ENCODE results near the gene CEP192. TPM values are rescaled to one million over a fixed set of nuclear protein-coding genes. Genes with fewer than 3 reads are reported as not detected.
"Not testable (repeated sequence)": the region's sequence is repeated elsewhere in the genome, so short reads cannot be mapped to it uniquely, and the experiment has no call there.

Gene CEP192
- total RNA-seq, 3 donors from 2014 or later (not counting 1 experiment from before 2014, with no cell fraction given): 41.3 to 47.9 (median 43.4) TPM

DNA sequence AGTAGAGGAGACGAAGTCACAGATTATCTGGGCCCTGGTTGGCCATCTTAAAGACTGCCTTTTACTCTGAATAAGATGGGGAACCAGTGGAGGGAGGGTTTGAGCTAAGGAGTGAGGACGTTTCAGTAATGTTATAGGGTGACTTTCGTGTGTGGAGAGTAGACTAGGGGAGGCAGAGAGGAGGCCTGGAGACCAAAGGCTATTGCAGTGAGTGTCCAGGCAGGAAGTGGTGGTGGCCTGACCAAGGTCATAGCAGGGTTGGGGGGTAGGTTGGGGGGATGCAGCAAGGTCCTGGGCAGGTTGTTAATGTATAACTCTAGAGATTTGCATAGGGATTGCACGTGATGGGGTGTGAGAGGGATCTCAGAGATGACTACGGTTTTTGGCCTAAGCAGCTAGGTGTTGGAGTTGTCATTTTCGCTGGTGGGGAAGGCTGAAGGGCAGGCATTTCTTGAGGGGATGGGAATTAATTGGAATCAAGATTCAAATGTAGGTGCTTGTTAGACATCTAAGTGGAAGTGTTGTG, 4.9 kb downstream of the CEP192 start:
- H3K36me3 Mint-ChIP-seq: no peaks in the 10 kb centered on the region
- intact Hi-C loops (cut with micrococcal nuclease): no loop called here
- no peak overlapping the region for H3K27ac ChIP-seq (ENCODE audit: low read length)

DNA sequence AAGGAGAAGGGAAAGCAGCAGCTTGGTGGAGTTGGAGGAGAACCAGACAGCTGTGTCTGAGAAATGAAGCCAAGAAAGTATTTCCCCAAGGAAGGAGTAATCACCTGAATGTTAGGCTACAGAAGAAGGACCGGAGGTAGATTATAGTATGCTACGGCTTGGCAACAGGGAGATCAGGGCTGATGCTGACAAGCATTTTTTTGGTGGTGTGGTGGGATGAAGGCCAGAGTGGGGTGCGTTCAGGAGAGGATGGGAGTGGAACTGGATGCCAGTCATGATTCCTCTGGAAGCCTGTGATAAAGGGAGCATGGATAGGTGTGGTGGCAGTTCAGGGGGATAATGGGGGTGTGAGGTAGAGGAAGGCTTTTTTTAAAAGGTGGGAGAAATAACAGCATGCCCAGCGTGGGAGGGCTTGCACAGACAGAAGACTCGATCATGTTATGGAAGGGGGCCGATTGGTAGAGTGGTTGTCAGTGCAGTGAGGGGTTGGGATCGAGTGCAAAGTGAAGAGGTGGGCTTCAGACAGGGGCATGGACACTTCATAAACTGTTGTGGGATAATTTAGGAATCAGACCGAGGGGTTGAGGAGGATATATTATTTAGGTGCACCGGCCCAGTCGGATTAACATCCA, 5.6 kb downstream of the CEP192 start:
- Histone ChIP-seq H3K36me3 (ENCODE audit: control insufficient read depth, insufficient read depth, low read length) (peaks cover 14% of the 10 kb centered on the region), H3K4me3 (ENCODE audit: low read length) (no peak overlapping the region), H3K9me3 (ENCODE audit: control insufficient read depth, insufficient read depth, low read length) (no peaks in the 10 kb centered on the region), H3K27ac (ENCODE audit: low read length) (no peak overlapping the region), H3K4me1 (ENCODE audit: control insufficient read depth, insufficient read depth, low read length) (peaks cover 13% of the 10 kb centered on the region), H3K27me3 (ENCODE audit: control insufficient read depth, insufficient read depth, low read length) (no peaks in the 10 kb centered on the region)
- Mint-ChIP-seq H3K27ac (no peak overlapping the region), H3K4me3 (no peak overlapping the region), H3K9me3 (no peaks in the 10 kb centered on the region), H3K27me3 (ENCODE audit: low read depth in 2 of 2) (no peaks in the 10 kb centered on the region), H3K36me3 (no peaks in the 10 kb centered on the region), H3K4me1 (peaks cover 23 to 28% of the 10 kb centered on the region in 2 donors)
- DNase-seq (no peak), ATAC-seq (no peak)
- TF ChIP-seq, protein P1, sequence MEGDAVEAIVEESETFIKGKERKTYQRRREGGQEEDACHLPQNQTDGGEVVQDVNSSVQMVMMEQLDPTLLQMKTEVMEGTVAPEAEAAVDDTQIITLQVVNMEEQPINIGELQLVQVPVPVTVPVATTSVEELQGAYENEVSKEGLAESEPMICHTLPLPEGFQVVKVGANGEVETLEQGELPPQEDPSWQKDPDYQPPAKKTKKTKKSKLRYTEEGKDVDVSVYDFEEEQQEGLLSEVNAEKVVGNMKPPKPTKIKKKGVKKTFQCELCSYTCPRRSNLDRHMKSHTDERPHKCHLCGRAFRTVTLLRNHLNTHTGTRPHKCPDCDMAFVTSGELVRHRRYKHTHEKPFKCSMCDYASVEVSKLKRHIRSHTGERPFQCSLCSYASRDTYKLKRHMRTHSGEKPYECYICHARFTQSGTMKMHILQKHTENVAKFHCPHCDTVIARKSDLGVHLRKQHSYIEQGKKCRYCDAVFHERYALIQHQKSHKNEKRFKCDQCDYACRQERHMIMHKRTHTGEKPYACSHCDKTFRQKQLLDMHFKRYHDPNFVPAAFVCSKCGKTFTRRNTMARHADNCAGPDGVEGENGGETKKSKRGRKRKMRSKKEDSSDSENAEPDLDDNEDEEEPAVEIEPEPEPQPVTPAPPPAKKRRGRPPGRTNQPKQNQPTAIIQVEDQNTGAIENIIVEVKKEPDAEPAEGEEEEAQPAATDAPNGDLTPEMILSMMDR (IDR thresholded peaks at IDR 0.05): no peak
- WGBS (ENCODE audit: insufficient coverage): 93% methylated on average over 10 of the region's 10 CpGs
- intact Hi-C loops (cut with micrococcal nuclease): no loop called here

More for the DNA sequence above, 4.9 kb downstream of the CEP192 start:
- Mint-ChIP-seq H3K27ac (no peak overlapping the region), H3K27me3 (ENCODE audit: low read depth in 2 of 2) (no peaks in the 10 kb centered on the region), H3K4me1 (peaks cover 28 to 32% of the 10 kb centered on the region in 2 donors), H3K9me3 (no peaks in the 10 kb centered on the region), H3K4me3 (no peak overlapping the region)
- TF ChIP-seq, protein P1 (IDR thresholded peaks at IDR 0.05): no peak
- 89% methylated on average over 6 of the region's 6 CpGs for WGBS (ENCODE audit: insufficient coverage)
- no peak overlapping the region for H3K4me3 ChIP-seq (ENCODE audit: low read length)
- no peaks in the 10 kb centered on the region for H3K9me3 ChIP-seq (ENCODE audit: control insufficient read depth, insufficient read depth, low read length)
- peaks cover 13% of the 10 kb centered on the region for H3K4me1 ChIP-seq (ENCODE audit: control insufficient read depth, insufficient read depth, low read length)
- H3K27me3 ChIP-seq (ENCODE audit: control insufficient read depth, insufficient read depth, low read length): no peaks in the 10 kb centered on the region
- peaks cover 9% of the 10 kb centered on the region for H3K36me3 ChIP-seq (ENCODE audit: control insufficient read depth, insufficient read depth, low read length)
- ATAC-seq (no peak), DNase-seq (no peak)

DNA sequence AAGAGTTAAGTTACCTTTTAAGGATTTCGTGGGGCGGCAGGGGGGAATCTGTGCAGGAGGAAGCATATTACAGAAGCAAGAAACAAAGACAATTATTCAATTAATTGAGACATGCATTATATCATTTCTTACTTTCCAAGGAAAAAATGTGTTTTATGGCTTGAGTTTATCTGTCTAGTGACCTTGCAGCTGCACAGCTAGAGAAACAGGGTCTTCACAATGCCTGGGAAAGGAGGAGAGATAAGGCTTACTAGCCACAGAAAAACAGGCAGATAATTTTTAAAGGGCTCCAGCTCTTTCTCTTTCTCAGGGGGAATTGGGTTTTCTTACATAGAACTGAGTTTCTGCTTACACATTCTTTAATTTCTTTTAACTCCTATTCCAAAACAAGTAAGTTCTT, 6.2 kb downstream of the CEP192 start:
- DNase-seq; intact Hi-C loops (cut with micrococcal nuclease); H3K4me3 Mint-ChIP-seq; H3K9me3 Mint-ChIP-seq; H3K27ac ChIP-seq (ENCODE audit: low read length); H3K27me3 ChIP-seq (ENCODE audit: control insufficient read depth, insufficient read depth, low read length); H3K27me3 Mint-ChIP-seq (ENCODE audit: low read depth in 2 of 2); H3K36me3 Mint-ChIP-seq; H3K4me3 ChIP-seq (ENCODE audit: low read length); ATAC-seq; H3K9me3 ChIP-seq (ENCODE audit: control insufficient read depth, insufficient read depth, low read length); H3K27ac Mint-ChIP-seq: not testable (repeated sequence)
- WGBS (ENCODE audit: insufficient coverage): 100% methylated on average over 2 of the region's 2 CpGs
- peaks cover 17% of the 10 kb centered on the region for H3K36me3 ChIP-seq (ENCODE audit: control insufficient read depth, insufficient read depth, low read length)
- peaks cover 11% of the 10 kb centered on the region for H3K4me1 ChIP-seq (ENCODE audit: control insufficient read depth, insufficient read depth, low read length)
- peaks cover 17 to 22% of the 10 kb centered on the region in 2 donors for H3K4me1 Mint-ChIP-seq

DNA sequence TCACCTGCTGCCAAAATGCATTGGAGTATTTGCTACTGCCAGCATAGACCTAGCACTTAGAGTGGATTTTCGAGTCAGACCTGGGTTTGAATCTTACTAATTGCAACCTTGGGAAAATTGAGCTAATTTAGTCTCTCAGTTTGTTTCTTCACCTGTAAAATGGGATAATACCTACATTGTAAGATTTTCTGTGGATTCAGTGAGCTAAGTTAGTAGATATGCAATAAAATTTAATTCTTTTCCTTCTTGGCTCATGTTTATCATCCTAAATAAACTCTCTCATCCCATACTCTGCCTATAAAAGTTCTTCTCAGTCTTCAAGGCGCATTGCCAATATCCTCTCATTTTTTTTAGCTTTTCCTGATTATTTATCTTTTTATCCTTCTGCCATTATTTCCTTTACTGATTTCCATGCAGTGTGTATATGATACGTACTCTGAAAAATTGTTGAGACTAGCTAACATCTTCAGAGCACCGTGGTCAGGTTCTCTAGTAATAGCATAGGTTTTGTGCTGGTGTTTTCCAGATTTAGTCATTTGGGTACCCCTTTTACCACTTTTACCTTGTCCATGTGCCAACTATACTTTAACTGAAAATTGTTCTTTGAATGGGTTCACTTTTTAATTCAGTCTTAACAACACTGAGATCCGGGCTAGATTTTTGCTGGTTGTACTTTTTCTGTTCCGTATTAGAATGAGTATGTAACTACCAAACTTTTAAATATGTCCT, 7.3 kb downstream of the CEP192 start:
- H3K9me3 ChIP-seq (ENCODE audit: control insufficient read depth, insufficient read depth, low read length): no peaks in the 10 kb centered on the region
- no peaks in the 10 kb centered on the region for H3K9me3 Mint-ChIP-seq
- DNase-seq (no peak), ATAC-seq (no peak)
- intact Hi-C loops (cut with micrococcal nuclease): no loop called here
- no peak overlapping the region for H3K4me3 Mint-ChIP-seq
- WGBS (ENCODE audit: insufficient coverage): 51% methylated on average over 3 of the region's 6 CpGs
- no peak overlapping the region for H3K27ac ChIP-seq (ENCODE audit: low read length)
- H3K27me3 ChIP-seq (ENCODE audit: control insufficient read depth, insufficient read depth, low read length): no peaks in the 10 kb centered on the region
- H3K27ac Mint-ChIP-seq: peak overlapping the region in 1 of 2 donors; percentile 3
- peaks cover 5% of the 10 kb centered on the region for H3K4me1 ChIP-seq (ENCODE audit: control insufficient read depth, insufficient read depth, low read length)
- TF ChIP-seq, protein P1 (IDR thresholded peaks at IDR 0.05): no peak
- no peaks in the 10 kb centered on the region for H3K36me3 Mint-ChIP-seq
- peaks cover 24% of the 10 kb centered on the region for H3K36me3 ChIP-seq (ENCODE audit: control insufficient read depth, insufficient read depth, low read length)
- no peaks in the 10 kb centered on the region for H3K27me3 Mint-ChIP-seq (ENCODE audit: low read depth in 2 of 2)
- peaks cover 9 to 11% of the 10 kb centered on the region in 2 donors for H3K4me1 Mint-ChIP-seq
- H3K4me3 ChIP-seq (ENCODE audit: low read length): no peak overlapping the region
